ENCODE results near the gene LSAMP. TPM values are rescaled to one million over a fixed set of nuclear protein-coding genes. Genes with fewer than 3 reads are reported as not detected.
A peak's percentile ranks its signal among the peaks of the same experiment; 100 is the strongest.

Gene LSAMP
- total RNA-seq, 1 donor from 2014 or later: 16.4 TPM

DNA sequence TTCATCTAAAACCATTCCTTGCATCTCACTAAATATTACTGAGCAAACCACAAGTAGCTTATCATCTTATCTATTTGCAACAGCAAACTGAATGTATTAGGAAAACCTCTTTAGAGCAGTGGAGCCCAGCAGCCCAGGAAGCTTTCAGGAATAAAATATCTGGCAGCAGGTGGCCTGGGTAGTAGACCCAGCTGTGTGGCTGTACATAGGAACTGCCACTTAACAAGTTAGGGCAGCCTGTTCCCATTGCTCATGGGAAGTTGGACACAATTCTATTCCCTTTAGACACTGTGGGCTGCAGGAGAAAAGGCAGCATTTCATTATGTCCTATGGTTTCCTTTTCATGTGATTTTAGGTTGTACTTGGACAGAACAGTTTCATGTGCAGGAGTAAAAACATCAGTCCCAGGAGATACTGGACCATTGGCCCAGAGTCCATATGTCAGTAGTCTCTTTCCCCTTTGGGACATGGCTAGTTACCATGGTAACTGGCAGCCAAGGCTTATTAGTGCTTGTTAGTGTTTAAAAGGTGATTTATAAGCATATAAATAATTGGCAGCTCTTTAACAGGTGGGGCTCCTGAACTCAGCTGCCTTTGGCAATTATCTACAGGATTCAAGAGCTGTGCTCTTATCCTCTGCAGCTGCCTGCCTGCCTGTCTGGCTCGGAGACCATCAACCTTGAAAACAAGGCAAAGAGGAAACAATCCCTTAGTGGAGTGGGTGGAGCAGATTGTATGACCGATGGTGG, 28.9 kb upstream of the LSAMP start:
- FAIRE-seq (no peak), DNase-seq (ENCODE audit: low read depth) (peak; percentile 0)
- Histone ChIP-seq H3K36me3 (ENCODE audit: insufficient read depth, low read length) (no peaks in the 10 kb centered on the region), H3K4me3 (ENCODE audit: insufficient read depth, low read depth, low read length) (no peak overlapping the region), H2AFZ (ENCODE audit: low read depth, low read length) (no peak overlapping the region), H3K4me1 (ENCODE audit: insufficient read depth, low read length) (peaks cover 3% of the 10 kb centered on the region), H3K9me3 (ENCODE audit: insufficient read depth, low read depth, low read length) (no peaks in the 10 kb centered on the region), H3K9ac (ENCODE audit: low read length) (no peak overlapping the region), H3K27me3 (ENCODE audit: insufficient read depth, low read length) (no peaks in the 10 kb centered on the region), H3K79me2 (ENCODE audit: insufficient read depth, low read length) (no peaks in the 10 kb centered on the region), H3K4me2 (ENCODE audit: low read length) (no peak overlapping the region), H4K20me1 (ENCODE audit: insufficient read depth, low read length) (no peaks in the 10 kb centered on the region), H3K27ac (ENCODE audit: low read depth, low read length) (no peak overlapping the region)
- peaks cover 29% of the 10 kb centered on the region for H3K4me1 Mint-ChIP-seq (ENCODE audit: low read depth, unreplicated experiment)
- H3K36me3 Mint-ChIP-seq (ENCODE audit: low read depth, unreplicated experiment): peaks cover 1% of the 10 kb centered on the region
- no peak overlapping the region for H3K27ac Mint-ChIP-seq (ENCODE audit: unreplicated experiment)
- H3K9me3 Mint-ChIP-seq (ENCODE audit: unreplicated experiment): no peaks in the 10 kb centered on the region
- no peaks in the 10 kb centered on the region for H3K27me3 Mint-ChIP-seq (ENCODE audit: low read depth, unreplicated experiment)
- TF ChIP-seq CTCF (IDR thresholded peaks at IDR 0.05; ENCODE audit: insufficient read depth, low read depth, low read length) (no peak), EZH2 (IDR thresholded peaks at IDR 0.05; ENCODE audit: insufficient read depth, low read length) (no peak)
- H3K4me3 Mint-ChIP-seq (ENCODE audit: unreplicated experiment): no peak overlapping the region

DNA sequence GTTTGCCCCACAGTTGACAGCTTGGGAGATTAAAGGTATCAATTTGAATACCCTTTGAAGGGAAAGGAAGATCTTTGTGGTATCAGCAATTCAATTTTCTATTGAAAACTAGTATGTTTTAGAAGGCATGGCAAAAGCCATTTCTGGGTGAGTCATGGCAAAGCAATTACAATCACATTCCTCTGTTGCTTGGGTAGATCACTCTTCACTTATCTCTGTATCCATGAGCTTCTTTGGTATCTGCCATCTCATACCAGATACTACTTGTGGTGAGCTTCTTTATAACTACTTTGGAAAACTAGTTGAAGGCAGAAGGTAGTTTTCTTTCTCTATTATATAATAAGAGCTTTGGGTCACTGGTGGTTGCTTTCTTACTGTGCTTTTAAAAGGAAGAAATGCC, 28.3 kb upstream of the LSAMP start:
- peak overlapping the region; percentile 54 for H3K27ac Mint-ChIP-seq (ENCODE audit: unreplicated experiment)
- no peaks in the 10 kb centered on the region for H3K27me3 ChIP-seq (ENCODE audit: insufficient read depth, low read length)
- peak; percentile 53 for DNase-seq (ENCODE audit: low read depth)
- H3K9me3 ChIP-seq (ENCODE audit: insufficient read depth, low read depth, low read length): no peaks in the 10 kb centered on the region
- H3K36me3 ChIP-seq (ENCODE audit: insufficient read depth, low read length): no peaks in the 10 kb centered on the region
- no peaks in the 10 kb centered on the region for H4K20me1 ChIP-seq (ENCODE audit: insufficient read depth, low read length)
- no peaks in the 10 kb centered on the region for H3K27me3 Mint-ChIP-seq (ENCODE audit: low read depth, unreplicated experiment)
- H3K4me1 ChIP-seq (ENCODE audit: insufficient read depth, low read length): peaks cover 3% of the 10 kb centered on the region
- H2AFZ ChIP-seq (ENCODE audit: low read depth, low read length): no peak overlapping the region
- H3K79me2 ChIP-seq (ENCODE audit: insufficient read depth, low read length): no peaks in the 10 kb centered on the region
- no peak for FAIRE-seq
- peaks cover 1% of the 10 kb centered on the region for H3K36me3 Mint-ChIP-seq (ENCODE audit: low read depth, unreplicated experiment)
- peak overlapping the region; percentile 20 for H3K4me2 ChIP-seq (ENCODE audit: low read length)
- H3K4me3 ChIP-seq (ENCODE audit: insufficient read depth, low read depth, low read length): no peak overlapping the region
- H3K4me3 Mint-ChIP-seq (ENCODE audit: unreplicated experiment): no peak overlapping the region
- H3K27ac ChIP-seq (ENCODE audit: low read depth, low read length): no peak overlapping the region
- TF ChIP-seq EZH2 (IDR thresholded peaks at IDR 0.05; ENCODE audit: insufficient read depth, low read length) (no peak), CTCF (IDR thresholded peaks at IDR 0.05; ENCODE audit: insufficient read depth, low read depth, low read length) (no peak)
- H3K4me1 Mint-ChIP-seq (ENCODE audit: low read depth, unreplicated experiment): peaks cover 29% of the 10 kb centered on the region
- H3K9ac ChIP-seq (ENCODE audit: low read length): no peak overlapping the region
- no peaks in the 10 kb centered on the region for H3K9me3 Mint-ChIP-seq (ENCODE audit: unreplicated experiment)

DNA sequence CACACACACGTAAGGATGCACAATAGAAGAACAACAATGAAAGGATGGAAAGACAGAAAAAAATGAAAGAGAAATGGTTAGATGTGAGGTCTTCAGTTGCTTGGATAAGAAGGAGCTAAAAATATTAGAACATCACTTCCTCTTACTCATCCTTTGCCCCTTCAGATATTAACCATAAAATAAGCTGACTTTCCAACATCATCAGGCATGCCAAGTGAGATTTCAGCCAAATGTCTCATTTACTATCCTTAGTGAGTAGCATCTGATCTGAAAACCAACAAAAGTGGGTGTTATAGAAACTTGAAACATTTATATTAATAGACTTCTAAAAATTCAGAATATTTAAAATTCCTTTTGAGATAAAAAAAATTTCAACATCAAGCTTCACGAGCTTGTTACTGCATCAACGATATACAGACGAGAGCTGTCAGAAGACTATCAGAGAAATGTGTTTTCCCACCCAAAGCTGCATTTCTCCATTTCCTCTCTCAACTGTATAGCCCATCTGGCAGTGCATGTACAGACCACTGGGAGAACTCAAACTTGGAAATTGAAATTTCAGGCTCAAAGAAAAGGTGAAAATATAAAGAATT, 25.4 kb upstream of the LSAMP start:
- no peaks in the 10 kb centered on the region for H3K36me3 ChIP-seq (ENCODE audit: insufficient read depth, low read length)
- DNase-seq (ENCODE audit: low read depth): no peak
- H3K9ac ChIP-seq (ENCODE audit: low read length): no peak overlapping the region
- no peaks in the 10 kb centered on the region for H3K79me2 ChIP-seq (ENCODE audit: insufficient read depth, low read length)
- H4K20me1 ChIP-seq (ENCODE audit: insufficient read depth, low read length): no peaks in the 10 kb centered on the region
- no peak overlapping the region for H3K4me2 ChIP-seq (ENCODE audit: low read length)
- no peak overlapping the region for H3K27ac ChIP-seq (ENCODE audit: low read depth, low read length)
- Mint-ChIP-seq H3K4me3 (ENCODE audit: unreplicated experiment) (no peak overlapping the region), H3K4me1 (ENCODE audit: low read depth, unreplicated experiment) (peaks cover 29% of the 10 kb centered on the region), H3K9me3 (ENCODE audit: unreplicated experiment) (no peaks in the 10 kb centered on the region), H3K36me3 (ENCODE audit: low read depth, unreplicated experiment) (no peaks in the 10 kb centered on the region), H3K27ac (ENCODE audit: unreplicated experiment) (no peak overlapping the region), H3K27me3 (ENCODE audit: low read depth, unreplicated experiment) (no peaks in the 10 kb centered on the region)
- no peak for FAIRE-seq
- H3K4me3 ChIP-seq (ENCODE audit: insufficient read depth, low read depth, low read length): no peak overlapping the region
- peaks cover 3% of the 10 kb centered on the region for H3K4me1 ChIP-seq (ENCODE audit: insufficient read depth, low read length)
- H3K27me3 ChIP-seq (ENCODE audit: insufficient read depth, low read length): no peaks in the 10 kb centered on the region
- no peak for TF ChIP-seq CTCF (IDR thresholded peaks at IDR 0.05; ENCODE audit: insufficient read depth, low read depth, low read length)
- TF ChIP-seq EZH2 (IDR thresholded peaks at IDR 0.05; ENCODE audit: insufficient read depth, low read length): no peak
- no peaks in the 10 kb centered on the region for H3K9me3 ChIP-seq (ENCODE audit: insufficient read depth, low read depth, low read length)
- H2AFZ ChIP-seq (ENCODE audit: low read depth, low read length): no peak overlapping the region

Data from astrocyte (in vitro differentiated cells and primary cell).